ENCODE data around the gene TEX35. TPM values are rescaled to one million over a fixed set of nuclear protein-coding genes. Genes with fewer than 3 reads are reported as not detected.
A peak's percentile ranks its signal among the peaks of the same experiment; 100 is the strongest.

Gene TEX35
- total RNA-seq, 1 experiment from 2014 or later = not detected

GRCh38 chr1:178470411-178470960, 42.4 kb upstream of the TEX35 start:
- Histone ChIP-seq H3K27ac (ENCODE audit: low read length) (no peak overlapping the region), H3K79me2 (ENCODE audit: low read length) (no peaks in the 10 kb centered on the region)
- no TSS peak for BruUV-seq (replicated peaks)

GRCh38 chr1:178472531-178472930, 40.4 kb upstream of the TEX35 start:
- DNase-seq (no peak), ATAC-seq (no peak)
- H3K4me2 ChIP-seq (ENCODE audit: low read length) = no peak overlapping the region
- H3K27me3 ChIP-seq (ENCODE audit: low read length) = no peaks in the 10 kb centered on the region
- ChIA-PET POLR2A (ENCODE audit: unreplicated experiment) (no interaction called here), CTCF (no interaction called here)
- H3K4me1 ChIP-seq (ENCODE audit: insufficient read depth, low read length) = no peaks in the 10 kb centered on the region
- no peaks in the 10 kb centered on the region for H3K9me2 ChIP-seq (replicated peaks; ENCODE audit: low read length)
- H3K9me3 ChIP-seq (ENCODE audit: low read length) = no peaks in the 10 kb centered on the region
- H3K27ac ChIP-seq (ENCODE audit: low read length) = no peak overlapping the region
- H4K20me1 ChIP-seq (ENCODE audit: low read length) = no peaks in the 10 kb centered on the region
- H3K36me3 ChIP-seq (ENCODE audit: low read depth, low read length) = no peaks in the 10 kb centered on the region
- no peak for TF ChIP-seq CTCF (conservative IDR thresholded peaks at IDR 0.05; ENCODE audit: low read depth, low read length)
- no peak for TF ChIP-seq EZH2phosphoT487 (IDR thresholded peaks at IDR 0.05; ENCODE audit: borderline replicate concordance, low read length)
- TF ChIP-seq EZH2 (IDR thresholded peaks at IDR 0.05; ENCODE audit: low read length, unreplicated experiment) = no peak
- no peaks in the 10 kb centered on the region for H3F3A ChIP-seq (ENCODE audit: low read length, unreplicated experiment)
- no peaks in the 10 kb centered on the region for H3K79me2 ChIP-seq (ENCODE audit: low read length)
- no peak overlapping the region for H2AFZ ChIP-seq (ENCODE audit: low read length)
- no peak overlapping the region for H3K9ac ChIP-seq (ENCODE audit: low read length)
- H3K4me3 ChIP-seq (ENCODE audit: low read length) = no peak overlapping the region
- intact Hi-C loops (cut with micrococcal nuclease) = no loop called here
- no TSS peak for BruUV-seq (replicated peaks)

More at GRCh38 chr1:178470411-178470960, 42.4 kb upstream of the TEX35 start:
- TF ChIP-seq CTCF (conservative IDR thresholded peaks at IDR 0.05; ENCODE audit: low read depth, low read length) (no peak), EZH2phosphoT487 (IDR thresholded peaks at IDR 0.05; ENCODE audit: borderline replicate concordance, low read length) (no peak), EZH2 (IDR thresholded peaks at IDR 0.05; ENCODE audit: low read length, unreplicated experiment) (no peak)
- no peaks in the 10 kb centered on the region for H3K4me1 ChIP-seq (ENCODE audit: insufficient read depth, low read length)
- no peaks in the 10 kb centered on the region; the same call in 1 of the 2 replicates for H3K36me3 ChIP-seq (ENCODE audit: low read depth, low read length)
- H4K20me1 ChIP-seq (ENCODE audit: low read length) = no peaks in the 10 kb centered on the region
- no peaks in the 10 kb centered on the region for H3K9me2 ChIP-seq (replicated peaks; ENCODE audit: low read length)
- POLR2A ChIA-PET (ENCODE audit: unreplicated experiment) = no interaction called here
- peak; percentile 10 for DNase-seq
- CTCF ChIA-PET = no interaction called here
- no peaks in the 10 kb centered on the region for H3K27me3 ChIP-seq (ENCODE audit: low read length)
- H3F3A ChIP-seq (ENCODE audit: low read length, unreplicated experiment) = no peaks in the 10 kb centered on the region
- H2AFZ ChIP-seq (ENCODE audit: low read length) = no peak overlapping the region
- H3K4me2 ChIP-seq (ENCODE audit: low read length) = no peak overlapping the region
- no peak overlapping the region for H3K9ac ChIP-seq (ENCODE audit: low read length)
- no peak overlapping the region for H3K4me3 ChIP-seq (ENCODE audit: low read length)
- peak; percentile 42; the same call in 1 of the 2 replicates for ATAC-seq
- H3K9me3 ChIP-seq (ENCODE audit: low read length) = no peaks in the 10 kb centered on the region
- intact Hi-C loops (cut with micrococcal nuclease) = no loop called here

GRCh38 chr1:178477373-178477772, 35.5 kb upstream of the TEX35 start:
- H3K27ac ChIP-seq (ENCODE audit: low read length) = no peak overlapping the region
- BruUV-seq (replicated peaks) = no TSS peak
- H3F3A ChIP-seq (ENCODE audit: low read length, unreplicated experiment) = no peaks in the 10 kb centered on the region
- H4K20me1 ChIP-seq (ENCODE audit: low read length) = no peaks in the 10 kb centered on the region
- H3K4me1 ChIP-seq (ENCODE audit: insufficient read depth, low read length) = no peaks in the 10 kb centered on the region
- no peak overlapping the region for H3K4me3 ChIP-seq (ENCODE audit: low read length)
- H3K36me3 ChIP-seq (ENCODE audit: low read depth, low read length) = no peaks in the 10 kb centered on the region
- no peak for ATAC-seq
- no peak for DNase-seq
- H3K9me2 ChIP-seq (replicated peaks; ENCODE audit: low read length) = no peaks in the 10 kb centered on the region
- TF ChIP-seq EZH2 (IDR thresholded peaks at IDR 0.05; ENCODE audit: low read length, unreplicated experiment) (no peak), CTCF (conservative IDR thresholded peaks at IDR 0.05; ENCODE audit: low read depth, low read length) (no peak), EZH2phosphoT487 (IDR thresholded peaks at IDR 0.05; ENCODE audit: borderline replicate concordance, low read length) (no peak)
- ChIA-PET CTCF (no interaction called here), POLR2A (ENCODE audit: unreplicated experiment) (no interaction called here)
- no peaks in the 10 kb centered on the region for H3K27me3 ChIP-seq (ENCODE audit: low read length)
- no peaks in the 10 kb centered on the region for H3K9me3 ChIP-seq (ENCODE audit: low read length)
- H3K79me2 ChIP-seq (ENCODE audit: low read length) = no peaks in the 10 kb centered on the region
- H2AFZ ChIP-seq (ENCODE audit: low read length) = no peak overlapping the region
- H3K4me2 ChIP-seq (ENCODE audit: low read length) = no peak overlapping the region
- intact Hi-C loops (cut with micrococcal nuclease) = no loop called here
- no peak overlapping the region for H3K9ac ChIP-seq (ENCODE audit: low read length)

All from PC-3 (cell line).